22Rv1 (cell line): Measurements from ENCODE around the gene FAF1.

Source experiments
- CTCF ChIP-seq: fragments of 450-650 bp; IDR thresholded peaks from 2 replicates; pipeline ENCODE4 v1.5.1; 2017; ENCODE audit warnings: mild to moderate bottlenecking
- ZFX ChIP-seq: fragments of 450-650 bp; IDR thresholded peaks from 2 replicates; pipeline ENCODE4 v1.6.1; 2017; ENCODE audit warnings: antibody characterized with exemption, borderline replicate concordance

- TF ChIP-seq CTCF (no peak), ZFX (no peak)
Observed at GRCh38 chr1:50637460-50637859, 322.6 kb downstream of the FAF1 start.
